HG02763 (cell line): Measurements from ENCODE around the gene OGA.

ENCODE experiments used
- ATAC-seq: cut with Tn5 transposase; IDR thresholded peaks from one replicate; pipeline ENCODE4 v1.9.1; 2021; ENCODE audit warnings: mild to moderate bottlenecking, moderate library complexity; ENCODE audit not compliant: unreplicated experiment

Gene OGA

GRCh38 chr10:101837748-101838147 lies 19.5 kb upstream of the OGA start:
- no peak for ATAC-seq

- no peak for ATAC-seq
These were observed 17.1 kb upstream of the OGA start for GRCh38 chr10:101835362-101835761.

DNA sequence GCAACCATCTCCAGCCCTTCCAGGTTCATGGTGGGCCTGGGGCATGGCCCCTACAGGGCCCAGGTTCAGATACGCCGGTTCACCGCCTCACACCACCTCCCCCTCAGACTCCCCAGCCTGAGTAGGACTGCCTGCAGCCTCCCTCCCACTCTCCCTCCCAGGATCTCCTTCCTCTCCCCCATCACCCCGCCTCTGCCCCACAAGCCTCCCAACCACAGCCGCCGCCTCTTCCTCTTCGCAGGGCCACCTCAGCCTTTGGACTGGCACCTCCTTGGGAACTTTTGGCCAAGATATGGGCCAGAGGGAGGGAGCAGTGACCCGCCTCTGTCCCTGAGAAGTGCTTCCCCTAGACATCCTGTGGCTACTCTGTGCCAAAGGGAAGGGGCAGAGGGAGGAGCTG lies 16.1 kb upstream of the OGA start:
- no peak for ATAC-seq

- no peak for ATAC-seq
These were observed 15.2 kb upstream of the OGA start for GRCh38 chr10:101833466-101833865.

GRCh38 chr10:101832325-101832771 lies 14.1 kb upstream of the OGA start:
- ATAC-seq, result no peak

DNA sequence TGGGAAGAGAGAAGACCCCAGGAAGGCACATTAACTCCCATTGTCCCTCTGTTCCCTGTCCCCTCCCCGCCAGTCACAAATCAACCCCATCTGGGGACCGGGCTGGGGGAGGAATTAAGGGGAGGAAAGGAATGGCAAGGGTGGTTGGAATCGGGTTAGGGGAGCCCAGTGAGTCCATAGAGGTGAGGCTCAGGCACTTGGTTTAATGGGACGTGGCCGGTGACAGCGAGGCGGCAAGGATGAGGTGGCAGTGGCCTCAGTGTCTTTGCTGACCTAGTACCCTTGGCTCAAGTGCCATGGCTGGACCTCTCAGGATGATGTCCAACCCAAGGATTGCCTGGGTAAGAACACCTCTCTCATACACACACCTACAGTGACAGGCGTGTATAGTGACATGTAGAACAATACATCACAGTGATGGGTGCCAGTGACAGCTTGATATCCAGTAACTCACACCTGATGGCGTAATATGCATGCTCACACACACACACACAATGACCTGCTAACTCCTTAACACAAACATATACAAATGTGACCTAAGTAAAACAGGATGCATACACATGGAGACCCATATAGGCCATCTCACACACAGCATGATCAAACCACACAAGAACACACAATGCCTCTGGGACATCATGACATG lies 13.0 kb upstream of the OGA start:
- no peak for ATAC-seq

- peak; percentile 58 for ATAC-seq
These were observed 12.3 kb upstream of the OGA start for GRCh38 chr10:101830322-101831168.

- ATAC-seq, result no peak
These were observed 11.5 kb upstream of the OGA start for GRCh38 chr10:101829561-101830315.

DNA sequence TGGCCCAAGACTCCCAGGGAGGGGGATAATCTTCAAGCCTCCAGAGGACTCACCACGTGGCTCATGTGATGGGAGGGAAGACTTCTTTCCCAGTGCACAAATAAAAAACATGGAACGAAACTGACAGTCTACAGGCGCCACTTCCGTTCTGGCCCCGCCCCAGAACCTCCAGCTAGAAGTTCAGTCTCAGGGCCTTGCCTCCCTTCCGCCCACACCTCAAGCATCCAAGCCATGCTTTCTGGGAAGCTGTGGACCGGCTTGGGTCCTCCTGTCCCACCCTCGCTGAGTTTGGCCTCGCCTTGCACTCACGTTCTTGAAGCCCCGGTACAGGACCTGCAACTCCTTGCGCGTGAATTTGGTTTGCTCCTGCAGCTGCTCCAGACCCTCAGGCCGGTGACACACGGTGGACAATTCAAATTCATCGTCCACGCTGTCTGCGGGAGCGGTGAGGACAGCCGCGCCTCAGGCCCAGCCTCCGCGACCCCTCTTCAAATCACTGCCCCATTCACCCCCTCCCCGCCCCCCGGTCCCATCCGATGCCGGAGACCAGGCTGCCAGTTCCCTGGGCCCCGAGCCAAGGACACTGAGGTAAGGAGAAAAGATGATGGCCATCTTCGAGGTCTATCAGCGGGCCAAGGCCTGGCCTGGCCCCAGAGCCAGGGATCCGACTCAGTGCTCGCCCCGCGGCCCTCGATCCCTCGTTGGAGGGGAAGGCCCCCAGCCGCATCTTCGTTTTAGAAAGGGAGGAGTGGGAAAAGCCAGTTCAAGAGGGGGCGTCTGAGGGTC lies 10.7 kb upstream of the OGA start:
- no peak for ATAC-seq

- no peak for ATAC-seq
These were observed 9.8 kb upstream of the OGA start for GRCh38 chr10:101827919-101828600.

DNA sequence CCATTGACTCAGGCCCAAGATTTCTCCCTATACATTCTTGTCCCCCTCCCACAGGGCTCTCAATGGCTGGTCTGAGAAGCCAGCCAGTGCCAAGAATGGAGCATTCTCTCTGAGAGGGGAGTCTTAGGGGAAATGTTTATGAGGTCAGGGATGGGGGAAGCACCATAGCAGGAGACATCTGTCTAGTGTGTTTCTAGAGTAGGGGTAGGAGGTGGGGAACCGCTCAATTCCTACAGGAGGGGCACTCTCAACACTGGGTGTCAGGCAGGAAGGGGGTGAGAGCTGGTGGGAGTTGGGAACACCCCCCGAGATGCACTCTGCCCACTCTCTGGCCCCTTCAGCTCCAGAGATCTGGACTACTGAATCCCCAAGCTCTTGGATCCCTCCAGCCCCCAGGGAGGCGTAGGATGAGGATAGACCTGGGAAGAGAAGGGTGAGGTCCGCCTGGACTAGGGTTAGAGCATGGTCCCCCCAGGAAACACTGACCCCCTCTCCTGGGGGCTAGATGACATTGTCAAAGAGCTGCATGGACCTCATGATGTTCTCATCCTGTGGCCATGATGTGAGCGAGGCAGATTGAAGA lies 8.7 kb upstream of the OGA start:
- ATAC-seq, result no peak

DNA sequence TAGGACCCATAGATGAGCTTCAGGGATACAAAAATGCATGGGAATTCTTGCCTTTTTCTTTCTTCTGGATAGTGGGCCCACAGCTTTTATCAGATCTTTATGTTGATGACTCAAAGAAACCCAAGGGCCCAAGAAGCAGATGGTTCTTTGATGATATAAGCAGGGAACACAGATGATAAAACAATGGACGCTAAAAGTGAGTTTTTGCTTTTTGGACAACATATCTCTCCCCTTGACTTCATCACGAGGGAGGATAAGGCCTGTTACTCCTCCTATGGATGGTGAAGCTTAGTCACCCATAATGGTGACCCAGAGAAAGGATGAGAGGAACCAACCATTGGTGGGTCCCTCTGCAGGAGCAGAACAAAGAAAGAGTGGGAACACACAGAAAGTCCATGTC lies 6.5 kb upstream of the OGA start:
- no peak for ATAC-seq

DNA sequence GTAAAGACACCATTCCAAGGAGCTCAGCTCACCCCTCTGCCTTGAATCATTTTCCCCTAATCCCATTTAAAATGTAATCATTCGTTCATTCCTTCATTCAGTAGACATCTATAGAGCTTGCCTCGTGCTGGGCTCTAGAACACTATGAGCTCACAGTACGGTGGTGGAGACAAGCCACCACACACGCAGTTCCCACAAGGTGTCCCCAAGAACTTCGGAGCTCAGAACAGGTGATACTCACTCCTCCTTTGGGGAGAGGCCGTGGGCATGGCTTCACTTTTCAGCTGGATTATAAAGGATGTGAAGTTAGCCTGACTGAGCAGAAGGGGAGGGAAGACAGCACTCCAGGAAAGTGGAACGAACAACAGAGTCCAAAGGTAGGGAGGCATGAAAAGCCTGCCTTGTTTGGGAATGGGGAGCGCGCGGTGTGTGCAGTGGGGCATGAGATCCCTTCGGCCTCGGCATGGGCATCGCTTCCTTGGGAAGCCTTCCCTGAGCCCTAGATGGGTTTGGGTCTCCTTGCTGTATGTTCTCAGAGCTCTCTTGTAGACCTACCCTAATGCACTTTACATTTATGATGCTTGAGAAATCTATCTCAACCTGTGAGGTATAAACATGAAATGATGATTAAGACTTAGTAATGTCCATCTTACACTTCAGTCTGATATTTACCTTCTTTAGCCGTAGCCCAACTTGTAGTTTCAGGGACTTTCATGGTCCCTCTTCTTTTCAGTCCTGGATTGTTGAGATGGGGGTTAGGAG lies 809 bp upstream of the OGA start:
- peak; percentile 4 for ATAC-seq

GRCh38 chr10:101817337-101818118 lies 716 bp downstream of the OGA start:
- peak; percentile 7 for ATAC-seq

- ATAC-seq, result no peak
These were observed 1.3 kb downstream of the OGA start for GRCh38 chr10:101816913-101817336.

GRCh38 chr10:101816376-101816775 lies 1.9 kb downstream of the OGA start:
- ATAC-seq, result no peak

DNA sequence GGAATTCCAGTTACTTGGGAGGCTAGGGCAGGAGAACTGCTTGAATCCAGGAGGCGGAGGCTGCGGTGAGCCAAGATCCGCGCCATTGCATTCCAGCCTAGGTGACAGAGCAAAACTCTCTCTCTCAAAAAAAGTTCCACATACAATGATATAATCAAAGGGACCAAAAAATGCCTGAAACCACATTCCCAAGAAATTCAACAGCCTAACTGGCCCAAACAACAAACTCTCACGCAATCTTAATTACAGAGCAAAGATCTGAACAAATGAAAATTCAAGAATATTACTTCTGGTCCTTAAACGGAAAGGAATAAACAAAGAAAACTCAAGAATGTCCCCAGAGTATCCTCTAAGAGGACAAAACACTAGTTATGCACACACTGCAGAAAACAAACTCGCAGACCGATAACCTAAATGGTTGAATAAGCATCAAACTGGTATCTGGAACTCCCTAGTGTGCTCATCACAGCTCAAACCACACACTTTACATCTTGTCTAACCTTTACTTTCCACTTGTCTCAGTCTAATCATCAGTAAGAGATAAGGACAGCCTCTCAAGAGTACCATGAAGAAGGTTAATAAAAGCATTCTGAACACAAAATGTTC lies 3.7 kb downstream of the OGA start:
- no peak for ATAC-seq

GRCh38 chr10:101812606-101813005 lies 5.6 kb downstream of the OGA start:
- ATAC-seq, result no peak
